ENCODE results near the gene ST3GAL6.

Gene ST3GAL6, protein sequence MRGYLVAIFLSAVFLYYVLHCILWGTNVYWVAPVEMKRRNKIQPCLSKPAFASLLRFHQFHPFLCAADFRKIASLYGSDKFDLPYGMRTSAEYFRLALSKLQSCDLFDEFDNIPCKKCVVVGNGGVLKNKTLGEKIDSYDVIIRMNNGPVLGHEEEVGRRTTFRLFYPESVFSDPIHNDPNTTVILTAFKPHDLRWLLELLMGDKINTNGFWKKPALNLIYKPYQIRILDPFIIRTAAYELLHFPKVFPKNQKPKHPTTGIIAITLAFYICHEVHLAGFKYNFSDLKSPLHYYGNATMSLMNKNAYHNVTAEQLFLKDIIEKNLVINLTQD
- total RNA-seq: 8.9 to 122 (median 65.1) reads per million in 17 experiments

DNA sequence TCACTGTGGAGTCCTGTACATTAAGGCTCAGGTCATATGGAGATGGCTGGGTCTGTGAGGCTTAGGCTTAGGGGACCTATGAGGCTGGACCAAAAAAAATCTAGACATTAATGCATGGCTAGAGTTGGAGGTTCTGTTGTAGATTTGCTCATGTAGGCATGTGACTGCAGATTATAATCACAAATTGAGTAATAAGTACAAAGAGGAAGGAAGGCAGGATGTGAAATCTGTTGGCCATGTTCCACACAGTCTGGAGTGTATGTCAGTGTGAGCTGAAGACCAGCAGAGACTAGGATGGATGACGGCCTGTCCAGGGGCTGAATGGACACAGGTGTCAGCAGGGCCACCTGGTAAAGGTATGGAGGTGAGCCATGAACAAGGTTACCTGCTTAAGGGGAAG is at the start of gene ST3GAL6:
TSS of gene ST3GAL6 (plus strand) at position 265 of the 400 bp plus-strand sequence. CDS start 5,101 bp downstream, outside the sequence.
- DNase-seq: peak; percentile 73 to 91 (median 84)

- DNase-seq: no peak
Observed at GRCh38 chr3:98713984-98714383, 49.2 kb upstream of the ST3GAL6 start.

GRCh38 chr3:98717584-98717983 is 45.6 kb upstream of the ST3GAL6 start:
- DNase-seq: no peak

GRCh38 chr3:98718730-98719129 is 44.4 kb upstream of the ST3GAL6 start:
- no peak for DNase-seq

DNA sequence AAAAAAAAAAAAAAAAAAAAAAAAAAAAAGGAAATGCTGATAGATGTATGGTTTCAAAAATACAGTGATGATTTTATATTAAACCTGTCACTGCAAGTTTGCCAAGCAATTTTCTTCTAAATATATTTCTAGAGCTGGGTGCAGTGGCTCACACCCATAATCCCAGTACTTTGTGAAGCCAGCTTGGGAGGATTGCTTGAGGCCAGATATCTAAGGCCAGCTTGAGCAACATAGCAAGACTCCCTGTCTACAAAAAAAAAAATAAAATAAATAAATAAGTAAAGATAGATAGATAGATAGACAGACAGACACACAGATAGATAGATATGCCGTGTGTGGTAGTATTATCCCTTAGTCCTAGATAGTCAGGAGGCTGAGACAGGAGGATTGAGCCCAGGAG is 41.4 kb upstream of the ST3GAL6 start:
- no peak for DNase-seq

- no peak for DNase-seq
Observed at GRCh38 chr3:98722389-98722788, 40.8 kb upstream of the ST3GAL6 start.

DNA sequence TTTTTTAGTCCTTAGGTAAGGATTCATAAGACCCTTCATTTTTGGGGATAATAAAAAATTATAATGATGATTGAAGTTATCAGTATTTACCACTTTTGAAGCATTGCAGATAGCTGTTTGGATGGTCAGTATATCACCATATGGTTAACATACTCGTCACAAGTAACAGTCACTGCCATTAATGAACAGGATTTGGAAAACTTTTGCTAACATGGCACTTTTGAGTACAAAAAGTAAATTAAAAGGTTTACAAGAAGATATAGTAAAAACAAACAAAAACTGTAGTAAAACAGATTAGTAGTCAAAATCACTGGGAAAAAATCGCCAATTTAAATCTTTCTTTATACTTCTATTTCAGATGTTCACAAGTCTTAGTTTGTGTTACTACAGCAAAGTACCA is 37.8 kb upstream of the ST3GAL6 start:
- DNase-seq: no peak

GRCh38 chr3:98726084-98726483 is 37.1 kb upstream of the ST3GAL6 start:
- DNase-seq: no peak

GRCh38 chr3:98727638-98728037 is 35.5 kb upstream of the ST3GAL6 start:
- no peak for DNase-seq

DNA sequence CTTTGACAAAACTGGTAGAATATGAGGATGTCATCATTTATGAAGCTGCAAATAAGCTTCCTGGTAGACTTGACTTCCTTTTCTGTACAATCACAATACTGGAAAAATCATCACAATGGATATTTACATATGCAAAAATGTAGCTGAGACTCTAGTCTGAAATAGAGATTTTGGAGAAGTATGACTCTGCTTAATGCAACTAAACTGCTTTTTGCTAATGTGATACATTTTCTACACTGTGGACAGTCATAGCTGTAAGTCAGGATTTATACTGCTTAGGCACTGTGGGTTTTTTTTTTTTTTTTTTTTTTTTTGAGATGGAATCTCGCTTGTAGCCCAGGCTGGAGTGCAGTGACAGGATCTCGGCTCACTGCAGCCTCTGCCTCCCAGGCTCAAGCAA is 34.5 kb upstream of the ST3GAL6 start:
- peak in 2 of 4 experiments; percentile 57 to 60 for DNase-seq

DNA sequence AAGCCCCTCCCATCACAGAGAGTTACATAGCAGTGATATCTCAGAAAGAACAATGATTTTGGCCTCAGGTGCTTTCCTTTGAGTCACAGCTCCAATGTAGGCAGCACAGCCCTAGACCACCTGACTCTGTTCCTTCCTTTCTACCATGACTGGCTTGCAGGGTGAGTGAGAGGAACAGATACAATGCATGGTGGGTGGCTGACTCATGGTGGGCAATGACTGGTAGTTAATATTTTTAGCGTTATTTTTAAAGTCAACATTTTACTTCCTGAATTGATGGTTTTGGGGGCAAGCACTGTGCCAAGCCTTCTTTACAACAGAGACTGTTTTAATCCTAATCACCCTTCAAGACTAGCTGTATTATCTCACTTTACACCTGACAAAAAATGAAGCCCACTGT is 32.8 kb upstream of the ST3GAL6 start:
- peak; percentile 76 to 94 (median 88) for DNase-seq

DNA sequence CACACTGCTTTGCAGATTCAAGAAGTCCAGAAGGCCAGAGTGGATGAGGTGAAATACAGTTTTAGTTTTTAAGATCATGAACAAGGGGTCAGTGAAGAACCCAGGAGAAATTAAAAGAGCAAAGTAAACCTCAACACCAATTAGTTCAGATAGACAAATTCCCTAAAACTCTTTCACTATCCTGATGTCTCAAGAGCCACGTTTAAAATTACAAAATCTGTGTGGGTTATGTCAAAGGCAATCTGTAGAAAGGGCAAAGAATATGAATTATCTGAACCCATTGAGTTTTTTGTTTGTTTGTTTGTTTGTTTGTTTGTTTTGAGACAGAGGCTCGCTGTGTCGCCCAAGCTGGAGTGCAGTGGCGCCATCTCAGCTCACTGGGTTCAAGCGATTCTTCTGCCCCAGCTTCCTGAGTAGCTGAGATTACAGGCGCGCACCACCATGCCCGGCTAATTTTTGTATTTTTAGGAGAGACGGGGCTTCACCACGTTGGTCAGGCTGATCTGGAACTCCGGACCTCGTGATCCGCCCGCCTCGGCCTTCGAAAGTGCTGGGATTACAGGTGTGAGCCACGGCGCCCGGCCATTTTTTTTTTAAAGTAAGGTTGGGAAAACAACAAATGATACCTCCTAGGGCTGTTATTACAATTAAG is 32.1 kb upstream of the ST3GAL6 start:
- peak; percentile 18 to 72 (median 44) for DNase-seq

DNA sequence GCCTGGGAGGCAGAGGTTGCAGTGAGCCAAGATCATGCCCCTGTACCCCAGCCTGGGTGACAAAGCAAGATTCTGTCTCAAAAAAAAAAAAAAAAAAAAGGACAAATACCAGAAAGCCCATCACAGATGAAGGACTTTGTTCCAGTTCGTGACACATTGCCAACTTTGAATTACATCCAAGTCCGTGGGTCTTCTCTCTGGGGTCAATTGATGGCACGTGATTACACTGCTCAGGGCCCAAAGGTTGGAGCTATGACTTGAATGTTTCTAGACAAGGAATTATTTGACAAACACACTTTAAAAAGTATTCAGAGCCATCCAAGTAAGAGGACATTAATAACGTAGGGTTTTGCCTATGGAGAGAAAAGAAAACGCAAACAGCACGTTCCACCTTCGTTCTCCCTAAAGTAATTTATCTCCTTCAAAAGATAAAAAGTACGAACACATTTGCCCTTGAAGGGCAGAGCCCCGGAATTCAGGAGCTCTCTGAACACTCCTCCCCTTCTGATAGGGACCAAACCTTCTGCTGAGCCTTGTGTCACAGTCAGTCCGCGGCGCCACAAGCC is 31.3 kb upstream of the ST3GAL6 start:
- peak in 2 of 4 experiments; percentile 21 to 25 for DNase-seq

- peak; percentile 53 to 81 (median 70) for DNase-seq
Observed at GRCh38 chr3:98732286-98733052, 30.7 kb upstream of the ST3GAL6 start.

- peak; percentile 29 to 73 (median 58) for DNase-seq
Observed at GRCh38 chr3:98733053-98733811, 29.9 kb upstream of the ST3GAL6 start.

GRCh38 chr3:98733812-98734281 is 29.3 kb upstream of the ST3GAL6 start:
- DNase-seq: peak; percentile 63 to 85 (median 82)

DNA sequence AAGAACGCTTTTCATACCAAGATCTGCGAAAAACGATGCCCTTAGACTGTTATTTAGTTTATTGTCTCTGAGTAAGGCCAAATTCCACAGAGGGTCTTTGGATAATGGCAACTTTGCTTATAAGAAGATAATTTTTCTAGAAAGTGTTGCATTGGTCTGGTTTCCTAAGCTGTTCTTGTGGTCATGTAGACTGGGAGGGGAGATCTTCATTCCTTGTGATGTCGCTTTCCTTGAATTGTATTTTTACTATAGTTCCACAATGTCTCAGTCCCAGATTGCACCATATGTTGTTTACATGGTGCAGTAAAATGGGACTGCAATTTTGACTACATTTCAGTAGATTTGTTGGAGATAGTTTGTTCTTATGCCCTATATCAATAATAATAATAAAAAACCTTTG is 28.8 kb upstream of the ST3GAL6 start:
- peak in 3 of 4 experiments; percentile 10 to 50 (median 40) for DNase-seq

DNA sequence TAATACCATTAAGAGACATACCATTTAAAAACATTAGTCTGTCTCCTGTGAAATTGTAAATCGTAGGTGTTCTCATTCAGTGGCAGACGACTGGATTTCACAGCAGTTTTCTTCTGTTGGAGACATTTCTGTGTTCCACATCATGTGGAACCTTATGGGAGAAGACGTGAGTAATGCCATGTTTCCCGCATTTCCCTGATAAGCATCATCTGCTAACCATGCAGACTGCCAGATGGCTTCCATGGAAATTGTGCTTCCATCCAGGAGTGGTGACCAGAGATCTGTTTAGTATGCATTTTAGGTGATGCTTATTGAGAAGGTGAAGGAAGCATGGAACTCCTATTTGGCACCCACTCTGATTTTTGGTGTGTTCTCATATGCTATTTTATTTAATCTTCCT is 28.4 kb upstream of the ST3GAL6 start:
- DNase-seq: no peak

DNA sequence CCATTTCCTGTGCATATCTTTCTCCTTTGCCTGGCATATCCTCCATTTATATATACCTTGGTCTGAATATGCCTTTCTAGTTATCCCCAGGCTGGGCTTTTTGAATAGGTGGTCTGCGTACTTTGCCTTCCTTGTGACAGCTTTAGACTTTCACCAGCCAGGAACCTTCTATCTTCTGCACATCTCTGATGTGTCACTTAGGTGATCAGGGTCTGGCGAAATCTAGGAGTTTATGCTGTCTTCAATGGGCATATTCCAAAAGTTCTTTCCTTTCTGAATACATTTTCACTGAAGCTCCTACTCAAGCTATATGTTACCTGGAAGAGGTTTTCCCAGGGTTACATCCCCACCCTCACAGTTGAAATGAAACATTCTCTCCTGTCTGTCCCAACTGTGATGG is 27.8 kb upstream of the ST3GAL6 start:
- no peak for DNase-seq

DNA sequence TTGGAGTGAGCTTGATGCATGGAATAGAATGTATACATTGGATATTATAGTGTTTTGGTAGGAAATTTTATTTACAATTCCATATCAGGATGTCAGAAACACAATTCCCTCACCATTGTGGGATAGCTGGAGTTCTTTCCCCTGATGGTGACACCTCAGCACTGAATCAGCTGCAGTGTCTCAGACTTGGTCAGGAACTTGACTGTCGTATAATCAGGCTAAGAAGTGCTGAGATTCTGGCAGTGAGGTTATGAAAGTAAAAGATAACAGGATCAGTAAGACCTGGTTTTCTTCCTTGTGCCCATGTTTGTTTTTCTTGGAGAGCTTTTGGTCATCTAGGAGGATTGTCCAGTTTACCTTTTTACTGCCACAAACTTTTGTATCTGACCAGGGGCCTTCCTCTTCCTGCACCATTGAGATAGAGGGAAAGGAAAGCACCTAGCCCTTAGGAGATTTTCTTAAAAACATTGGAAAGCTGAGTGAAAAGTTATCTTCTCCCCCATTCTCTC is 27.3 kb upstream of the ST3GAL6 start:
- DNase-seq: no peak

DNA sequence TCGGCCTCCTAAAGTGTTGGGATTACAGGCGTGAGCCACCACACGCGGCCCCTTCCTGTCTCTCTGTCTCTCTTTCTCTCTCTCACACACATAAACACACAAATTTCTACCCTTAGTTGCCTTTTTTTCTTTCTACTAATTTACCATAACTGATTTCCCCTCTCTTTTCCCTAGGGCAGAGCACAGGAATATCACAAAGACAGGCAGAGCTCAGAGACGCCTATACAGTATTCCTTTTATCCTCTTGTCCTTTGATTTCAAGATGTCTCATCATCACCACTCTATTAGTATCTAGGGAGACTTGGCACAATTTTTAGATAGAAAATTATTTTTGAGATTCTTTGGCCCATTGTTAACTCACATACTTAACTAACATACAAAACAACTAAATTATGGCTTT is 25.8 kb upstream of the ST3GAL6 start:
- no peak for DNase-seq

DNA sequence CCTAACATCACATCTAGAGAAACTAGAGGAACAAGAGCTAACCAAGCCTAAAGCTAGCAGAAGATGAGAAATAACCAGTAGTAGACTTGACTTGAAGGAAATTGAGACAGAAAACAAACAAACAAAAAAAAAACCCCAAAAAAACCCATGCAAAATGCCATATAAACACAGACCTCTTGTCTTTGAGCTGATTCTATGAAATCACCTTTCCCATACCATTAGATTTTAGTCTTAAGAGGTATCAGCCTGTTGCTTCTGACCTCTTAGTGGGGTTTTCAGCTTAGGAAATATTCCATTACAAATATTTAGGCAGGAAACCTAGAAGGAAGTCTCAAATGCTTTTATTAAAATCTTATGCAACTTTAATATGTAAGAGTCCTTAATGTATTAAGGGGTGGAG is 23.9 kb upstream of the ST3GAL6 start:
- peak in 2 of 4 experiments; percentile 22 to 34 for DNase-seq
